Measurements from ENCODE around the gene LDHAL6B. TPM values are rescaled to one million over a fixed set of nuclear protein-coding genes. Genes with fewer than 3 reads are reported as not detected.

LDHAL6B gene
- total RNA-seq, 6 experiments from 2014 or later, result not detected

DNA sequence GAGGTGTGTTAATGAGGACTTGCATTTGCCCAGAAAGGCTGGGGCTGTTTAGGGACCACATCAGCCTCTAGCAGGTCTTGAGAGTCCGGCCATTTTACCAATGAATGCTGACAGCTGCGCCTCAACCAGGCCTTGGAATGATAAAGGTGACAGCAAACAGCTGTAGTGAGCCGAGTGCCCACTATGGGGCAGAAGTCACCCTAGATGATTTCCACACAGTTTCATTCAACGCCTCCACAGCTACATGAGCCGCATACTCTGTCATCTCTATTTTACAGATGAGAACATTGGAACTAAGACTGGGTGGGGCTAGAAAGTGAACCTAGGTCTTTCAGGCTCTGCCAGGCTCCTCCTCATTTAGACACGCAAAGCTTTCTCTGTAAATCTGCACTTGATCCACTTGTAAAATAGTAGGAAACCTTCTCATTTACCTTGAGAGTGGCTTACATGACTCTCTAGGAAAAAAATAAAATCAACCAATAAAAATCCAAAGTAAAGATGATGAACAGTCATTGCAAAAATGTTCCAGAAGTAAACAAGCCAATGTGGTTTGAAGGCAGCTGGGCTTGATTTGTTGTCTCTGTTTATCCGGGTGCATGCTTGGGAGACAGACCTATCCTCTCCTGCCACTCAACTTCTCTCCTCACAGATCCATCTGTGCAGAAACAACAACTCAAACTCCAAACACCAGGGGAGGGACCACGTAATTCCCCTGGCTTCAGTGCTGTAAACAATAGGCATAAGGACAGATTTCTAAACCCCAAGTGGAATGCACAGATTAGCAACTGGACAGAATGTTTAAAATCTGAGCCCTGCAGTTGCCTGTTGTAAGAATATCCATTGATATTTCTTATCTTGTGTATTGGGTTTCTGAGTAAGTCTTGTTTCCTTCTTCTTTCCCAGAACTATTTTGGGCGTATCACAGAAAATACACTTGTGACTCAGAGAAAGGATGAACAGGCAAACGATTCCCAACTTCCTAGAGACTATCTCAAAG lies 31.5 kb upstream of the LDHAL6B start:
- no peak for TF ChIP-seq POLR2A (IDR thresholded peaks at IDR 0.05)
- TF ChIP-seq, protein P1, sequence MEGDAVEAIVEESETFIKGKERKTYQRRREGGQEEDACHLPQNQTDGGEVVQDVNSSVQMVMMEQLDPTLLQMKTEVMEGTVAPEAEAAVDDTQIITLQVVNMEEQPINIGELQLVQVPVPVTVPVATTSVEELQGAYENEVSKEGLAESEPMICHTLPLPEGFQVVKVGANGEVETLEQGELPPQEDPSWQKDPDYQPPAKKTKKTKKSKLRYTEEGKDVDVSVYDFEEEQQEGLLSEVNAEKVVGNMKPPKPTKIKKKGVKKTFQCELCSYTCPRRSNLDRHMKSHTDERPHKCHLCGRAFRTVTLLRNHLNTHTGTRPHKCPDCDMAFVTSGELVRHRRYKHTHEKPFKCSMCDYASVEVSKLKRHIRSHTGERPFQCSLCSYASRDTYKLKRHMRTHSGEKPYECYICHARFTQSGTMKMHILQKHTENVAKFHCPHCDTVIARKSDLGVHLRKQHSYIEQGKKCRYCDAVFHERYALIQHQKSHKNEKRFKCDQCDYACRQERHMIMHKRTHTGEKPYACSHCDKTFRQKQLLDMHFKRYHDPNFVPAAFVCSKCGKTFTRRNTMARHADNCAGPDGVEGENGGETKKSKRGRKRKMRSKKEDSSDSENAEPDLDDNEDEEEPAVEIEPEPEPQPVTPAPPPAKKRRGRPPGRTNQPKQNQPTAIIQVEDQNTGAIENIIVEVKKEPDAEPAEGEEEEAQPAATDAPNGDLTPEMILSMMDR (IDR thresholded peaks at IDR 0.05), result peak; percentile 43 to 54 (median 47)
- ATAC-seq, result peak; percentile 76 to 84 (median 78)
- H3K36me3 ChIP-seq, result peaks cover 0 to 17% (median 7%) of the 10 kb centered on the region in 4 donors
- 54% methylated on average over 9 of the region's 10 CpGs for WGBS (ENCODE audit: insufficient coverage, low coverage, low lambda C conversion rate, missing lambda C conversion rate)
- no peaks in the 10 kb centered on the region for H3K27me3 ChIP-seq
- DNase-seq, result peak in 1 of 3 donors; percentile 40
- no peak overlapping the region for H3K4me3 ChIP-seq
- H3K9me3 ChIP-seq, result no peaks in the 10 kb centered on the region
- intact Hi-C loops (cut with DNase I), result no loop called here
- peak overlapping the region in 1 of 3 donors; percentile 9 for H3K27ac ChIP-seq
- no peaks in the 10 kb centered on the region for H3K4me1 ChIP-seq

GRCh38 chr15:59176653-59177316 lies 29.9 kb upstream of the LDHAL6B start:
- intact Hi-C loops (cut with DNase I), result no loop called here
- Histone ChIP-seq H3K27me3 (no peaks in the 10 kb centered on the region), H3K4me3 (no peak overlapping the region), H3K36me3 (peaks cover 0 to 7% (median 4%) of the 10 kb centered on the region in 4 donors), H3K4me1 (no peaks in the 10 kb centered on the region), H3K27ac (no peak overlapping the region), H3K9me3 (peaks cover 0 to 3% (median 0%) of the 10 kb centered on the region in 4 donors)
- no peak for ATAC-seq
- no peak for DNase-seq
- 62% methylated on average over 8 of the region's 9 CpGs for WGBS (ENCODE audit: insufficient coverage, low coverage, low lambda C conversion rate, missing lambda C conversion rate)
- TF ChIP-seq POLR2A (IDR thresholded peaks at IDR 0.05), result no peak
- TF ChIP-seq, protein P1 (IDR thresholded peaks at IDR 0.05), result no peak

DNA sequence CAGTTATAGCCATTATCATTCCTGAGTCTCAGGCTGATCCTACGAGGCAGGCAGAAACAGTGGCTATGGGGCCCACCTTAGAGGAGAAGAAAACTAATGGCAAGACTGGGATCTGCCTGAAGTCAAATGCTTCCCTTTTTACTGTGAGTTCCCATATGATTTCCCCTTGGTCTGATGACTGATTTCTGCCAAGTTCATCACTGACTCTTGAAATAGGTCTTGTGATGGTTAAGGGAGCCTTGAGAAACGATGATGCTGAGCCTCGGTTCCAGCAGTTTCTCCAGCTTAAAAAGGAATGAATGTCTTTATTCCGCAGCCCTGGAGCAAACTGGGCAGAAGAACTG lies 29.4 kb upstream of the LDHAL6B start:
- no peaks in the 10 kb centered on the region for H3K4me1 ChIP-seq
- DNase-seq (no peak), ATAC-seq (peak in 3 of 4 donors; percentile 16 to 32 (median 23))
- no peak overlapping the region for H3K4me3 ChIP-seq
- TF ChIP-seq POLR2A (IDR thresholded peaks at IDR 0.05), result peak; percentile 40
- TF ChIP-seq, protein P1 (IDR thresholded peaks at IDR 0.05), result no peak
- peak overlapping the region in 1 of 3 donors; percentile 53 for H3K27ac ChIP-seq
- no peaks in the 10 kb centered on the region for H3K27me3 ChIP-seq
- H3K9me3 ChIP-seq, result peaks cover 0 to 5% (median 0%) of the 10 kb centered on the region in 4 donors
- intact Hi-C loops (cut with DNase I), result no loop called here
- 66% methylated on average over 4 of the region's 4 CpGs for WGBS (ENCODE audit: insufficient coverage, low coverage, low lambda C conversion rate, missing lambda C conversion rate)
- H3K36me3 ChIP-seq, result peaks cover 0 to 6% (median 1%) of the 10 kb centered on the region in 4 donors

DNA sequence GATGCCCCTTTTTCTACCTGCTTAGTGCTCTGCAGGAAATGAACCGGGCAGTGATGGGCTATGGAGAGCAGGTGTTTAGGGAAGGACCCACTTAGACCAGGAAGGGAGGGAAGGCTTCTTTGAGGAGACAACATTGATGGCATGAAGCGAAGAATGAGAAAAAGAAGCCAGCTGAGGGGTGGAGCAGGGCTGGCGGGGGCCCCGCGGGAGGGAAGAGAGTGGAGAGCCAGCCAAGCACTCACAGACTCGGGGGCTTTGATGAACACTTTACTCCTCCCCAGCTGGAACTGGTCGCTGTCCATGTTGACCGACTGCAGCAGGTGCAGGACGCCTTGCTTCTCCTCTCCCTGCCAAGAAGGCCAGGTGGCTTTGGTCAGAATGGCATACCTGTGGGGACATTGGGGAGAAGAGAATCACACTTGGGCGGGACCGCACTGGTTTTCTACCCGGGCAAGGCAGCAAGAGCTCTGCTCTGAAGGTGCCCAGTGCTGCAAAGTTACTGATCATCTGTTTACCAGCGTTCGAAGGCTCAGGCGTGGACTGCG lies 28.4 kb upstream of the LDHAL6B start:
- no peak for TF ChIP-seq POLR2A (IDR thresholded peaks at IDR 0.05)
- TF ChIP-seq, protein P1 (IDR thresholded peaks at IDR 0.05), result no peak
- peaks cover 0 to 5% (median 0%) of the 10 kb centered on the region in 4 donors for H3K9me3 ChIP-seq
- intact Hi-C loops (cut with DNase I), result no loop called here
- DNase-seq (peak in 1 of 3 donors; percentile 23), ATAC-seq (no peak)
- H3K4me1 ChIP-seq, result no peaks in the 10 kb centered on the region
- WGBS (ENCODE audit: insufficient coverage, low coverage, low lambda C conversion rate, missing lambda C conversion rate), result 91% methylated on average over 8 of the region's 16 CpGs
- H3K27ac ChIP-seq, result peak overlapping the region in 1 of 3 donors; percentile 53
- peaks cover 0 to 6% (median 0%) of the 10 kb centered on the region in 4 donors for H3K36me3 ChIP-seq
- no peaks in the 10 kb centered on the region for H3K27me3 ChIP-seq
- H3K4me3 ChIP-seq, result no peak overlapping the region
